ENCODE results near the gene MOB1A.
"Not testable (repeated sequence)": the region's sequence is repeated elsewhere in the genome, so short reads cannot be mapped to it uniquely, and the experiment has no call there.

Gene MOB1A

GRCh38 chr2:74178211-74179062 lies at the start of gene MOB1A:
MOB1A (minus strand) TSS chr2:74178879; CDS start chr2:74178674, 205 bp downstream.
- peak; percentile 99 for DNase-seq (ENCODE audit: low spot score)

DNA sequence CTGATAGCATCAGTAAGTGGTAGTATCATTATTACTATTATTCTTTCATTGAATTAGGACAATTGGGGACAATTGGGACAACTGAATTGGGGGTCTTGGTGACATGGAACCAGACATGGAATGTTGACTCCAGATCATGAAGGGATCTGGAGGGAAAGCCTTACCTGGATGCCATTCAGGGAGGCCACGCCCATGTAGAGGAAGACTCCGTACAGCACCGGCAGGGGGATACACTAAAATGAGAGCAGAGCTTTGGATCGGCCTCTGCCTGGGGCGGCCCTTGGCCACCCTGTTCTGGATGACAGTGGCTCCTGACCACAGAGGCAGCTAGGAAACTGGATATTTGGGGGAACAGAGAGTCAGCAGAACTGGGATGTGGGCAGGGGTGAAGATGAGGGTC lies 49.0 kb upstream of the MOB1A start:
- DNase-seq (ENCODE audit: low spot score) = no peak

DNA sequence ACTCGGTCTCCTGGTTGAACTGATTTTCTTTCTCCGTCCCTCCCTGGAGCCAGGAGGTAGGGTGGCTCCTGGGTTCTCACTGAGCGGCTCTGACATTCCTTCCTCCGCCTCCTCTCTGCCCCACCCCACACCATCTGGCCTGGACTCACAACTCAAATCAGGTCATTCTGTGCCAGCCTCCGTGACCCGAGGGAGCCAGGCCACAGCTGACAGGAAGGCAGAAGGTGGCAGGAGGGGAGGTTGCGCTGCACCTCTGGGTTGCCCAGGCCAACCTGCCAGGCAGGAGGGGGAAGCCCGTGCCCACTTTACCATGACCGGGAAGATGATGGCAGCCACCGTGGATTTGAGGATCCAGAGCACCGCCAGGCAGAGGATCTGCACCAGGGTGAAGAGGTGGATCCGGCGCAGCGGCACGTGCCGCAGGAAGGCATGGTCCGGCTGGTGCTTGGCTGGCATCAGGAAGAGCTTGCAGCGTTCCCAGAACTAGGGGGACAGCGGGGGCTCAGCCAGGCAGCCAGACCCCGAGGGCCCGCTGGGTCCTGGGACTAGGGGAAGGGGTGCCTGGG lies 48.1 kb upstream of the MOB1A start:
- DNase-seq (ENCODE audit: low spot score) = no peak

GRCh38 chr2:74225698-74226459 lies 47.2 kb upstream of the MOB1A start:
- DNase-seq (ENCODE audit: low spot score) = no peak

DNA sequence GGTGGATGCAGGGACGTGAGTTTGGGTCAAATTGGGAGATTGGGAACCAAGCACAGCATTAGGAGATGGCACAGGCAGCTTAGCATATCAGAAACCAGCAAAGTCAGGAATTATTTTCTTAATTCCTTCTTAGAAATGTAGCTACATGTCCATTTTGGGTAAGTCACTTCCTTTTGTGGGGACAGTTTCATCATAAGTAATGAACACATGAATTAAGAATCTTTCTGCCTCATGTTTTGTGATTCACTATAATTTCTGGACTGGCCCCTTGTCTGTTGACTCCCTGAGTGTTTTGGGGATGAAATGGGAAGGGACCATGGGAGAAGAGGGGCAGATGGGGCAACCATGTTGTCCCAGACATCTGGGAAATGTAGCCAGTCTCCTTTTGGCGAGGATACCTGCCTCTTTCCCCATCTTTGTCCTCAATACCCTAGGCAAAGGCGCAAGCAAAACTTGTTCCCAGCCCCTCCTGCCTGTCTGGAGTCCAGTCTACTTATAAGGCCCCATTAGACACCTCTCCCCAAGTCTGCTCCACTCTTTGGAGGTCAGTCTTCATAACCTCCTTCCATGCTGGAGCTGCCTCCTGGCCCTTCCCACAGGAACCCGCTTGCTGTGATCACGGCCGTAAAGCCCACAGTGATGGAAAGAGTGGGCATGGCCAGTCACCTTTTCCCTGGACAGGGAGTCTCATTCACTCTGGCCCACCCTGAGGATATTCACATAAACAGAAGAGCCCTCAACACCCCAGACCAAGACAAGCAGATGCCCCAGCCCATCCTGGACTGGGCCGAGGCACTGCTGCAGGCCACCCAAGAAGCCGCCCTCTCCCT lies 45.5 kb upstream of the MOB1A start:
- DNase-seq (ENCODE audit: low spot score) = no peak

GRCh38 chr2:74222300-74222650 lies 43.6 kb upstream of the MOB1A start:
- DNase-seq (ENCODE audit: low spot score) = no peak

DNA sequence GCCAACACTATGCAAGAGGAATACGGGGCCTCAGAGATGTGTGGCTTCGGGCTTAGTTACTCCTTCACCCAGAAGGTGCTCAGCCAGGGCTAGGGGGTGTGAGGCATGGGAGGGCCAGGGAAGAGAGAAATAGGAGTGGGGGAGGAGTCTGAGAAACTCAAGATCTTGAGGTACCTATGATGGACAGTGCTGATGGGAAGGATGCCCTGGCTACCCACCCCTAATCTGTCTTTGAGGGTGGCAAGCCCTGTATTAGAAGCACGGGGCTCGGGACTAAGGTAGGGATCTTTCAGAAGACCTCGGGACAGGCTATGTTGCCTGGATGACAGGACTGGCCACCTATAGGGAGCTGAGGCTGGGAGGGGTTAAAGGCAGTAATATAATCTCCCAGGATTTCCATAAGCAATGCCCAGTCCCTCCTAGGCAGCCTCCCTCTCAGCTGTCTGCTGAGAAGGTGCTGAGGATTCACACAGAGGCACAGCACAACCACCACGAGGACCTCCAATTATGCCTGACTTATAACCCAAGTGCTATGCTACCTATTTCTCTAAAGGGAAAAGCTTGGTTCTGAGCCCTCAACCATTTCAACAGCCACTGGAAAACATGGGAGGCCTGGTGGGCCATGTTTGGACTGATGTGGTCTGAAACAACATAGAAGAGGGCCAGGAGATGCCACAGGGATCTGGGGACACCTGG lies 43.1 kb upstream of the MOB1A start:
- no peak for DNase-seq (ENCODE audit: low spot score)

- DNase-seq (ENCODE audit: low spot score) = no peak
These were observed 42.4 kb upstream of the MOB1A start for GRCh38 chr2:74221091-74221490.

- DNase-seq (ENCODE audit: low spot score) = no peak
These were observed 41.3 kb upstream of the MOB1A start for GRCh38 chr2:74219846-74220486.

DNA sequence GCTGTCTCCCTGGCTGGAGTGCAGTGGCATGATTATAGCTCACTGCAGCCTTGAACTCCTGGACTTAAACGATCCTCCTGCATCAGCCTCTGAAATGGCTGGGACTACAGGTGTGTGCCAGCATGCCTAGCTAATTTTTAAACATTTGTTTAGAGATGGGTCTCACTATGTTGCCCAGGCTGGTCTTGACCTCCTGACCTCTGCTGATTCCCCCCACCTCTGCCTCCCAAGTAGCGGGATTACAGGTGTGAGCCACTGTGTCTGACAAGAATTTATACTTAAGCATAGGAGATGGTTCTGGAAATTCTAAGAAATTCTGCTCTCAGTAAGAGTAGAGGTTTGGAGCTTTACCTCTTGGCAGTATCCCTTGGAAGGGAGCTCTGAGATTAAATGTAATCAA lies 38.0 kb upstream of the MOB1A start:
- DNase-seq (ENCODE audit: low spot score) = no peak

- DNase-seq (ENCODE audit: low spot score) = not testable (repeated sequence)
These were observed 37.1 kb upstream of the MOB1A start for GRCh38 chr2:74215771-74216170.

- no peak for DNase-seq (ENCODE audit: low spot score)
These were observed 34.2 kb upstream of the MOB1A start for GRCh38 chr2:74212702-74213410.

GRCh38 chr2:74206180-74206688 lies 27.6 kb upstream of the MOB1A start:
- no peak for DNase-seq (ENCODE audit: low spot score)

GRCh38 chr2:74205596-74205995 lies 26.9 kb upstream of the MOB1A start:
- DNase-seq (ENCODE audit: low spot score) = no peak

- no peak for DNase-seq (ENCODE audit: low spot score)
These were observed 26.4 kb upstream of the MOB1A start for GRCh38 chr2:74205113-74205512.

DNA sequence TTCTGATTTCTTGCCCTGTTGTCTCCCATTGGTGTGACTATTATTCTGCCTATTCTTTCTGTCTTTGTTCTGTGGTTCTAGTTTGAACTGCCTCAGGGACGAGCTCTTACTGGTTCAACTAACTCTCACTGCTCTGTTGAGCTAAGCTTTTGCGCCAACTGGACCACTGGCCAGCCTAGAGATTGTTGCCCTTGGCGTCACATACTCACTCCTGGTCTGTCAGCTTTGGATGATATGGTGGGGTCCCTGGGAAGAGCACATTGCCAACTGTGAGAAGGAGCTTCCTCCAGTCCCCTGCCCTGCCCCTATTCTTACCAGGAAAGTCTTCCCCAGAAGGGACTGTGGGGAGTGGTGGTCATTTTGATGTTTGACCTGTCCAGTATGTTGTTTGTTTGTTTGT lies 25.8 kb upstream of the MOB1A start:
- DNase-seq (ENCODE audit: low spot score) = no peak

GRCh38 chr2:74201596-74201995 lies 22.9 kb upstream of the MOB1A start:
- DNase-seq (ENCODE audit: low spot score) = no peak

DNA sequence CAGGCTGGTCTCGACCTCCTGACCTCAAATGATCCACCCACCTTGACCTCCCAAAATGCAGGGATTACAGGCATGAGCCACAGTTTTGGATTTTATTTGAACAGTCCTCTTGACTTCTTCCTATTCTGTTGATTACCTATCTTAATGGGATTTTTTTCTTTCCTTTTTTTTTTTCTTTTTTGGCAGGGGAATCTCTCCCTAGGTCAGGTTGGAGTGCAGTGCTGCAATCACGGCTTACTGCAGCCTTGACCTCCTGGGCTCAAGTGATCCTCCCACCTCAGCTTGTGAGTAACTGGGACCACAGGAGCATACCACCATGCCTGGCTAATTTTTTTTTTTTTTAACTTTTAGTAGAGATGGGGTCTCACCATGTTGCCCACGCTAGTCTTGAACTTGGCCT lies 22.5 kb upstream of the MOB1A start:
- no peak for DNase-seq (ENCODE audit: low spot score)

GRCh38 chr2:74199871-74200305 lies 21.2 kb upstream of the MOB1A start:
- DNase-seq (ENCODE audit: low spot score) = no peak

DNA sequence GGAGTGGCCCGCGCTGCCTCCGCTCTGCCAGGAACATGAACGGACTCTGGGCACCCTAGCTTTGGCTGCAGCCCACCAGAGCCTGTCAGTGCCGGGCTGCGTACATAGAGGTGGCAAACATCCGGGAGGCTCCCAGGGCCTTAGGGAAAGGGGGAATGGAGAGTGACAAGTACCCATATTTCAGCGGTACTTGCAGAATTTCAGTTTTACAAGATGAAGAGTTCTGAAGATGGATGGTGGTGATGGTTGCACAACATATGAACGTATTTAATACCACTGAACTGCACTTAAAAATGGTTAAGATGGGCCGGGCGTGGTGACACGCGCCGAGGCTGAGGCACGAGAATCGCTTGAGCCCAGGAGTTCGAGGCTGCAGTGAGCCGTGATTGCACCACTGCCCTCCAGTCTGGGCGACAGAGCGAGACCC lies 20.6 kb upstream of the MOB1A start:
- no peak for DNase-seq (ENCODE audit: low spot score)
